Ovary (tissue), 9 donors: ENCODE data around the gene TNNT3. TPM values are rescaled to one million over a fixed set of nuclear protein-coding genes. Genes with fewer than 3 reads are reported as not detected.
"Not testable (repeated sequence)": the region's sequence is repeated elsewhere in the genome, so short reads cannot be mapped to it uniquely, and the experiment has no call there.

Source experiments
- DNase-seq, 5 donors: peaks; one replicate each; pipeline ENCODE4 v3.0.0-alpha.2; 2019 to 2020
- H3K27ac ChIP-seq, 2 donors: fragments of 200-600 bp; one replicate each; pipeline versions ENCODE4 v1.5.1 to v1.8.0; 2019 to 2022
- H3K27me3 ChIP-seq: fragments of 200-600 bp; one replicate; pipeline ENCODE4 v1.8.0; 2022
- H3K36me3 ChIP-seq: fragments of 200-600 bp; sonication (generic); one replicate; pipeline ENCODE4 v1.5.1; 2019
- H3K4me1 ChIP-seq: one replicate; pipeline ENCODE4 v1.8.1; 2013; ENCODE audit warnings: mild to moderate bottlenecking, moderate library complexity; ENCODE audit not compliant: insufficient read depth
- H3K4me3 ChIP-seq: fragments of 200-600 bp; sonication (generic); one replicate; pipeline ENCODE4 v1.5.1; 2017
- H3K9me3 ChIP-seq, 2 donors: fragments of 200-600 bp in 1 of 2; sonication (generic) in 1 of 2; one replicate each; pipeline versions ENCODE4 v1.5.1 to v1.8.1; 2013 to 2019; ENCODE audit warnings: mild to moderate bottlenecking in 1 of 2, moderate library complexity in 1 of 2
- EP300 ChIP-seq: sonication (generic); formaldehyde crosslinking; IDR thresholded peaks from one replicate; pipeline ENCODE4 v1.6.1; 2017; ENCODE audit warnings: antibody characterized with exemption
- POLR2A ChIP-seq: fragments of 450-650 bp; IDR thresholded peaks from one replicate; pipeline ENCODE4 v1.6.1; 2017; ENCODE audit warnings: antibody characterized with exemption, mild to moderate bottlenecking, moderate library complexity
- WGBS, 3 donors: extraction: QIAGEN DNeasy Blood & Tissue Kit in 1 of 3; methylation state at CpG; one replicate each; pipeline versions ENCODE4 v1.1.5 to v1.1.7; 2013 to 2017; 5-methylcytosine and 5-hydroxymethylcytosine counted together
- intact Hi-C, 4 donors: fragments of 100-400 bp; cut with DNase I; formaldehyde crosslinking; loops; one replicate each; pipeline versions ENCODE4 v1.11.0 to v1.15.1; 2022 to 2023
- polyA plus RNA-seq, 2 donors: library from polyadenylated mRNA; stranded (reverse); fragments of 200-250 nt in 1 of 2; fragments of 350-450 nt in 1 of 2; fragmentation: Illumina TruSeq in 1 of 2; extraction: RNeasy Lipid Tissue Mini Kit (QIAGEN cat#74804) in 1 of 2; gene quantifications; one replicate each; pipeline ENCODE4 v1.2.3, GENCODE V29; 2013 to 2014
- total RNA-seq, 7 donors: library from RNA; depleted of rRNA in 2 of 7; stranded (reverse); fragments of >200 nt in 2 of 7; fragmentation: NEBNext Ultra II Directional in 3 of 7; extraction: Animal tissue kit (Norgen Biotek cat#: 25700) in 3 of 7; gene quantifications; one replicate each; pipeline versions ENCODE4 v1.1.0 to v1.2.4, GENCODE V29; 2016 to 2023
- TF ChIP-seq, protein P1 (sequence below), 3 donors: fragments of 450-650 bp in 2 of 3; fragments of 200-600 bp in 1 of 3; IDR thresholded peaks; one replicate each; pipeline versions ENCODE4 v1.5.1 to v1.8.0; 2016 to 2022; ENCODE audit warnings: antibody characterized with exemption in 3 of 3, mild to moderate bottlenecking in 1 of 3
- donor health status: DM: no; HTN: no; CAD: no; lungs with moderate emphysema.
- donor health status: DM: no; HTN: no; CAD: no.
- donor health status: Bipolar disorder and iron deficiency.
- donor health status: DM: yes; HTN: yes; CAD: no.
- donor health status: DM: no; HTN: no; CAD: no.
- donor health status: DM: yes; HTN: yes; CAD: no.

TNNT3 gene
- total and polyA plus RNA-seq, 9 donors: 0.22 to 9.0 (median 2.0) TPM; not detected in 3

DNA sequence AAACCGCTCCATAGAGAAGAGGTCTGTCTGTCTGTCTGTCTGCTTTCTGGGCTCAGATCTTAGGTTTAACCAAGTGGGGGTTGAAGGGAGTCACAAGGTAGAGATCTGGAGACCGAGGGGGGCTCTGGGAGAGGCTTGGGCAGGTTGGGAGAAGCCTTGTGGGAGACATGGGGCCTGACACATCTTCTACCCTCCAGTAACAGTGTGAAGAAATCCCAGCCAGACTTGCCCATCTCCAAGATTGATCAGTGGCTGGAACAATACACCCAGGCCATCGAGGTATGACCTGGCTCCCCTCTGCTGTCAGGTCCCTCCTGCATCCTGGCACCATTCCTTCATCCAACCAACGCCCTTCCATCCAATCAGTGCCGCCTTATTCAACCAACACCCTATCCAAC lies 35.2 kb upstream of the TNNT3 start:
- TF ChIP-seq, protein P1, sequence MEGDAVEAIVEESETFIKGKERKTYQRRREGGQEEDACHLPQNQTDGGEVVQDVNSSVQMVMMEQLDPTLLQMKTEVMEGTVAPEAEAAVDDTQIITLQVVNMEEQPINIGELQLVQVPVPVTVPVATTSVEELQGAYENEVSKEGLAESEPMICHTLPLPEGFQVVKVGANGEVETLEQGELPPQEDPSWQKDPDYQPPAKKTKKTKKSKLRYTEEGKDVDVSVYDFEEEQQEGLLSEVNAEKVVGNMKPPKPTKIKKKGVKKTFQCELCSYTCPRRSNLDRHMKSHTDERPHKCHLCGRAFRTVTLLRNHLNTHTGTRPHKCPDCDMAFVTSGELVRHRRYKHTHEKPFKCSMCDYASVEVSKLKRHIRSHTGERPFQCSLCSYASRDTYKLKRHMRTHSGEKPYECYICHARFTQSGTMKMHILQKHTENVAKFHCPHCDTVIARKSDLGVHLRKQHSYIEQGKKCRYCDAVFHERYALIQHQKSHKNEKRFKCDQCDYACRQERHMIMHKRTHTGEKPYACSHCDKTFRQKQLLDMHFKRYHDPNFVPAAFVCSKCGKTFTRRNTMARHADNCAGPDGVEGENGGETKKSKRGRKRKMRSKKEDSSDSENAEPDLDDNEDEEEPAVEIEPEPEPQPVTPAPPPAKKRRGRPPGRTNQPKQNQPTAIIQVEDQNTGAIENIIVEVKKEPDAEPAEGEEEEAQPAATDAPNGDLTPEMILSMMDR (IDR thresholded peaks at IDR 0.05): no peak
- no peak for TF ChIP-seq EP300
- TF ChIP-seq POLR2A: no peak
- intact Hi-C loops: loop anchor here in 3 of 4 donors (5.0 kb wide), 5 partner anchors 33 to 268 kb away; partner anchors contain the start of genes TNNI2 (in 1 of the 3) and TNNT3 (in 1 of the 3)
- Histone ChIP-seq H3K4me3 (no peak overlapping the region), H3K9me3 (no peaks in the 10 kb centered on the region), H3K27ac (no peak overlapping the region), H3K4me1 (no peaks in the 10 kb centered on the region), H3K27me3 (no peaks in the 10 kb centered on the region), H3K36me3 (no peaks in the 10 kb centered on the region)
- 96 to 98% (median 98%) methylated on average over 5 of the region's 5 CpGs for WGBS, 3 donors
- DNase-seq: no peak

DNA sequence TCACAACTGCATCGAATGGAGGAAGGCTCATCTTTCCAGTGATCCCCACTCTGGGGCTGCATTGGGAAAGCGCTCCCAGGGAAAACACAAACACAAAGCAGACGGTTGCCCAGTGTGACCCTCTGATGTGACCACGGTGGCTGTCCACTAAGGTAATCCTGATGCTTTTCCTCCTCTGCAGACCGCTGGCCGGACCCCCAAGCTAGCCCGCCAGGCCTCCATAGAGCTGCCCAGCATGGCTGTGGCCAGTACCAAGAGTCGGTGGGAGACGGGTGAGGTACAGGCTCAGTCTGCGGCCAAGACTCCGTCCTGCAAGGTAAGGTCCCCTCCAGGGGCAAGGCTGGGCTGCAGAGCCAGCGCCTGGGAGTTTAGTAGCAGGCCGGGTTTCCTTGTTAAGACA lies 33.0 kb upstream of the TNNT3 start:
- not testable (repeated sequence) for H3K36me3 ChIP-seq, H3K27ac ChIP-seq, H3K27me3 ChIP-seq, H3K4me1 ChIP-seq, H3K9me3 ChIP-seq, H3K4me3 ChIP-seq
- DNase-seq: peak in 1 of 5 donors; percentile 23
- 91 to 93% (median 92%) methylated on average over 13 of the region's 13 CpGs for WGBS, 3 donors
- intact Hi-C loops: loop anchor here in 1 of 4 donors (5.0 kb wide), 1 partner anchor 261 kb away; no protein-coding TSS in a partner anchor

DNA sequence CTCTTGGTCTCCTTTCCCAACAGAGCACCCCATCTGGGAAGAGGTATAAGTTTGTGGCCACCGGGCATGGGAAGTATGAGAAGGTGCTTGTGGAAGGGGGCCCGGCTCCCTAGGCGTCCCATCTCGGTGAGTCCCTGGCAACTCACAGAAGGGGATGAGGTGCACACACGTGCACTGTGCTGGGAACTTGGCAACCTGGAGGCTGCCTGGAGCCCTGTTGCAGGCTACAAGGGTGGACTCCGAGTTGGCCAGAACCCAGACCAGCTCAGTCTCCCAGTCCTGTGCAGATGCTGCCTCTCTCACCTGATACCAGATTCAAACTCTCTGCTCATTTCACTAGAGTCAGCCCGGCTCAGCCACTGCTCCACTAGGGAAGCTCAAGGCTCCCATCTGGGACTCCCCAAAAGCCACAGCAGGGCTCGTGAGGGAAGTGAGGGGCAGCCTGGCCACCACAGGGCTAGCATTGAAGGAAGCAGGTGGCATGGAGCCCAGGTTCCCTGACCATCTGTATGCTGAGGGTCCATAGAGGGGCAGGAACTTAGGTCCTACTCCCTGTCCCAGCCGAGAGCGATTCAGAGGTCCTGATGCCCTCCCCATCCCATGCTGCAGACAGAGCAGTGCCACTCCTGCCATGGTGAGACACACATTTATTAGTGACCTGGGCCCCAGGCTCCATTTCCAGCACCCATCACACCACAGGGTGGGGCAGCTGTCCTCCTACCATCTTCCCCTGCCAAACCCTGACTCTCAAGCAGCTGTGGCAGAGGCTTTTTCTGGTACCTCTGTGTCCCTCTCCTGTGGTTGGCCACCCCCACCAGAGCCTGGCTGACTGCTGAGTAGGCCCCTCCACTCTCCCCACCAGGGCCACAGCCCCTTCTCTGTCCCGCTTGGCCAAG lies 31.8 kb upstream of the TNNT3 start:
- DNase-seq: peak in 2 of 5 donors; percentile 10 to 25
- no peaks in the 10 kb centered on the region for H3K9me3 ChIP-seq
- H3K4me3 ChIP-seq: no peak overlapping the region
- no peaks in the 10 kb centered on the region for H3K27me3 ChIP-seq
- H3K36me3 ChIP-seq: no peaks in the 10 kb centered on the region
- H3K27ac ChIP-seq: no peak overlapping the region
- TF ChIP-seq, protein P1 (IDR thresholded peaks at IDR 0.05): no peak
- TF ChIP-seq POLR2A: no peak
- no peak for TF ChIP-seq EP300
- WGBS, 3 donors: 90 to 91% (median 91%) methylated on average over 11 of the region's 11 CpGs
- no peaks in the 10 kb centered on the region for H3K4me1 ChIP-seq
- intact Hi-C loops: loop anchor here in 1 of 4 donors (5.0 kb wide), 1 partner anchor 260 kb away; no protein-coding TSS in a partner anchor

DNA sequence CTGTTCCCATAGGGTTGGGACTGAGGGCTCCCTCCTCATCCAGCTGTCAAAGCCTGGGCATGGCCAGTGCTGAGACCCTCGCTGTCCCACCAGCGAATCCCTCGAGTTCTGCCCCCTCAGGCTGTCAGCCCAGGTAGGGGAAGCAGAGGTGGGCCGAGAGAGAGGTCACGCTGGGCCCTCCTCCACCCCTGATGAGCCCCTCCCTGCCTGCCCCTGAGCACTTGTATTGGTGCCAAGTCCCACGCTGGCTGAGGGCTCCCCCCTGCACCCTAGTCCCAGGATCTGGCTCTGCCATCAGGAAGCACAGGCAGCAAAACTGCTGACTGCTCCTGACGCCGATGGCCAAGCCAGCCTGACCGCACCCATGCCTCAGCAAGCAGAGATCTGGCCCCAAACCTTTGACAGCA lies 31.2 kb upstream of the TNNT3 start:
- DNase-seq: peak in 2 of 5 donors; percentile 14 to 29
- Histone ChIP-seq H3K27me3 (no peaks in the 10 kb centered on the region), H3K4me1 (no peaks in the 10 kb centered on the region), H3K27ac (no peak overlapping the region), H3K36me3 (no peaks in the 10 kb centered on the region), H3K9me3 (no peaks in the 10 kb centered on the region), H3K4me3 (no peak overlapping the region)
- 80 to 85% (median 85%) methylated on average over 8 to 9 of the region's 9 CpGs for WGBS, 3 donors
- intact Hi-C loops: loop anchor here in 1 of 4 donors (5.0 kb wide), 1 partner anchor 259 kb away; no protein-coding TSS in a partner anchor
- TF ChIP-seq POLR2A (no peak), EP300 (no peak)
- TF ChIP-seq, protein P1 (IDR thresholded peaks at IDR 0.05): no peak

DNA sequence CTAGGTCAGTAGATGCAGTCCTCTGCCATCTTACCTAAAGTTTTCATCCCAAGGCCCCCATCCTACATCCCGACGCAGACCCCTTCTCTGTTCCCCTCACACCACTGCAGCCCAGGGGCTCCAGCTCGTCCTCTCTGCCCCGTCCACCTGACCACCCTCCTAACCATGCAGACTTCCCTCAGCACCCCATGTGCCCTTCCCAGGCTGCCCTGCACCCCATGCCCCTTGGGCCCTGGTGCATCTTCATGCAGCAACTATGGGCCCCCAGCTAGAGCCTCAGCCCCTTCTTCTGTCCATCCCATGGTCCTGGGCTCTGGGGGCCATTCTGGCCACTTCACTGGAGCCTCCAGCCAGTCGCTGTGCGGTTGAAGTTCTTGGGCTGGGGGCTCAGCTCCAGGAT lies 30.7 kb upstream of the TNNT3 start:
- H3K27ac ChIP-seq: no peak overlapping the region
- intact Hi-C loops: loop anchor here in 1 of 4 donors (5.0 kb wide), 1 partner anchor 258 kb away; no protein-coding TSS in a partner anchor

More for the DNA sequence above, 30.7 kb upstream of the TNNT3 start:
- Histone ChIP-seq H3K36me3 (no peaks in the 10 kb centered on the region), H3K9me3 (no peaks in the 10 kb centered on the region), H3K4me1 (no peaks in the 10 kb centered on the region), H3K4me3 (no peak overlapping the region), H3K27me3 (no peaks in the 10 kb centered on the region)
- peak in 2 of 5 donors; percentile 12 to 26 for DNase-seq
- 85 to 97% (median 93%) methylated on average over 4 to 6 of the region's 6 CpGs for WGBS, 3 donors
- TF ChIP-seq EP300 (no peak), POLR2A (no peak)
